Measurements from ENCODE around the gene AUNIP. TPM values are rescaled to one million over a fixed set of nuclear protein-coding genes. Genes with fewer than 3 reads are reported as not detected.

The AUNIP gene
- total RNA-seq, 1 experiment from 2014 or later = 22.2 TPM

GRCh38 chr1:25813734-25814471 lies 45.4 kb downstream of the AUNIP start:
- H4K91ac ChIP-seq (ENCODE audit: insufficient read length, low read depth, low read length) = no peak overlapping the region
- no peak overlapping the region for H3K4ac ChIP-seq (ENCODE audit: low read depth, low read length)
- H3K79me2 ChIP-seq (ENCODE audit: insufficient read depth, low read length) = no peaks in the 10 kb centered on the region
- H3K23me2 ChIP-seq (ENCODE audit: insufficient read length, low read depth, low read length, poor library complexity, severe bottlenecking) = no peaks in the 10 kb centered on the region
- H4K8ac ChIP-seq (replicated peaks; ENCODE audit: insufficient read length, low read depth, low read length) = no peak overlapping the region
- no peak overlapping the region for H2AK5ac ChIP-seq (ENCODE audit: insufficient read length, low read length)
- H3K23ac ChIP-seq (ENCODE audit: insufficient read length, low read depth, low read length) = no peak overlapping the region
- no peak overlapping the region for H3K9ac ChIP-seq (ENCODE audit: extremely low read depth, insufficient read length, low read length)
- no peak overlapping the region for H2BK20ac ChIP-seq (ENCODE audit: low read depth, low read length, poor library complexity, severe bottlenecking)
- Mint-ChIP-seq H3K4me3 (no peak overlapping the region), H3K36me3 (ENCODE audit: insufficient read depth in 1 of 3, low read depth in 3 of 3) (peaks cover 12 to 47% (median 42%) of the 10 kb centered on the region in 3 experiments; a peak in 6 of 7 replicates), H3K27ac (no peak overlapping the region), H3K27me3 (ENCODE audit: low read depth) (peaks cover 2% of the 10 kb centered on the region; the same call in 1 of the 2 replicates), H3K9me3 (no peaks in the 10 kb centered on the region), H3K4me1 (peaks cover 17 to 21% of the 10 kb centered on the region in 2 experiments)
- H3K56ac ChIP-seq (ENCODE audit: insufficient read length, low read depth, low read length) = no peak overlapping the region
- H2BK120ac ChIP-seq (ENCODE audit: low read depth, low read length, poor library complexity, severe bottlenecking) = no peak overlapping the region
- no peaks in the 10 kb centered on the region for H3K9me3 ChIP-seq (ENCODE audit: control insufficient read depth, low read depth, low read length)
- H3K4me2 ChIP-seq (ENCODE audit: insufficient read depth, insufficient read length, low read length) = no peak overlapping the region
- no CpG with 5 or more reads among the region's 24 CpGs for WGBS (ENCODE audit: extremely low coverage, insufficient read length, low lambda C conversion rate)
- TF ChIP-seq, protein P1, sequence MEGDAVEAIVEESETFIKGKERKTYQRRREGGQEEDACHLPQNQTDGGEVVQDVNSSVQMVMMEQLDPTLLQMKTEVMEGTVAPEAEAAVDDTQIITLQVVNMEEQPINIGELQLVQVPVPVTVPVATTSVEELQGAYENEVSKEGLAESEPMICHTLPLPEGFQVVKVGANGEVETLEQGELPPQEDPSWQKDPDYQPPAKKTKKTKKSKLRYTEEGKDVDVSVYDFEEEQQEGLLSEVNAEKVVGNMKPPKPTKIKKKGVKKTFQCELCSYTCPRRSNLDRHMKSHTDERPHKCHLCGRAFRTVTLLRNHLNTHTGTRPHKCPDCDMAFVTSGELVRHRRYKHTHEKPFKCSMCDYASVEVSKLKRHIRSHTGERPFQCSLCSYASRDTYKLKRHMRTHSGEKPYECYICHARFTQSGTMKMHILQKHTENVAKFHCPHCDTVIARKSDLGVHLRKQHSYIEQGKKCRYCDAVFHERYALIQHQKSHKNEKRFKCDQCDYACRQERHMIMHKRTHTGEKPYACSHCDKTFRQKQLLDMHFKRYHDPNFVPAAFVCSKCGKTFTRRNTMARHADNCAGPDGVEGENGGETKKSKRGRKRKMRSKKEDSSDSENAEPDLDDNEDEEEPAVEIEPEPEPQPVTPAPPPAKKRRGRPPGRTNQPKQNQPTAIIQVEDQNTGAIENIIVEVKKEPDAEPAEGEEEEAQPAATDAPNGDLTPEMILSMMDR (conservative IDR thresholded peaks at IDR 0.05) = no peak
- H3K4me1 ChIP-seq (ENCODE audit: insufficient read depth, low read length) = no peaks in the 10 kb centered on the region; the same call in 1 of the 2 replicates
- H2BK5ac ChIP-seq (ENCODE audit: insufficient read length, low read length) = no peak overlapping the region
- H3T11ph ChIP-seq (ENCODE audit: low read length) = no peak overlapping the region
- no peak for DNase-seq
- H4K5ac ChIP-seq (ENCODE audit: insufficient read length, low read depth, low read length) = no peak overlapping the region
- H3K79me1 ChIP-seq (ENCODE audit: insufficient read depth, low read depth, low read length, poor library complexity, severe bottlenecking) = no peaks in the 10 kb centered on the region
- H3K27ac ChIP-seq (ENCODE audit: insufficient read length, low read depth, low read length) = no peak overlapping the region
- peaks cover 3% of the 10 kb centered on the region for H4K20me1 ChIP-seq (ENCODE audit: control insufficient read depth, insufficient read depth, insufficient read length)
- no peak overlapping the region for H3K18ac ChIP-seq (ENCODE audit: insufficient read length, low read depth, low read length)
- no peak overlapping the region for H2BK12ac ChIP-seq (ENCODE audit: insufficient read length, low read depth, low read length)
- H2AFZ ChIP-seq (ENCODE audit: low read length) = no peak overlapping the region
- no peak overlapping the region for H3K14ac ChIP-seq (ENCODE audit: insufficient read depth, low read length)
- H3K27me3 ChIP-seq (ENCODE audit: insufficient read depth, low read length) = no peaks in the 10 kb centered on the region
- H2BK15ac ChIP-seq (ENCODE audit: low read depth, low read length) = no peak overlapping the region

Measured in H9 (cell line).